MV-4-11 (cell line): ENCODE measurements around the gene AIFM3.
A peak's percentile ranks its signal among the peaks of the same experiment; 100 is the strongest.
"Not testable (repeated sequence)": the region's sequence is repeated elsewhere in the genome, so short reads cannot be mapped to it uniquely, and the experiment has no call there.

Experiments used
- DNase-seq: peaks from one replicate; lab custom pipeline; 2025; lab: John Stamatoyannopoulos, UW

AIFM3 gene

DNA sequence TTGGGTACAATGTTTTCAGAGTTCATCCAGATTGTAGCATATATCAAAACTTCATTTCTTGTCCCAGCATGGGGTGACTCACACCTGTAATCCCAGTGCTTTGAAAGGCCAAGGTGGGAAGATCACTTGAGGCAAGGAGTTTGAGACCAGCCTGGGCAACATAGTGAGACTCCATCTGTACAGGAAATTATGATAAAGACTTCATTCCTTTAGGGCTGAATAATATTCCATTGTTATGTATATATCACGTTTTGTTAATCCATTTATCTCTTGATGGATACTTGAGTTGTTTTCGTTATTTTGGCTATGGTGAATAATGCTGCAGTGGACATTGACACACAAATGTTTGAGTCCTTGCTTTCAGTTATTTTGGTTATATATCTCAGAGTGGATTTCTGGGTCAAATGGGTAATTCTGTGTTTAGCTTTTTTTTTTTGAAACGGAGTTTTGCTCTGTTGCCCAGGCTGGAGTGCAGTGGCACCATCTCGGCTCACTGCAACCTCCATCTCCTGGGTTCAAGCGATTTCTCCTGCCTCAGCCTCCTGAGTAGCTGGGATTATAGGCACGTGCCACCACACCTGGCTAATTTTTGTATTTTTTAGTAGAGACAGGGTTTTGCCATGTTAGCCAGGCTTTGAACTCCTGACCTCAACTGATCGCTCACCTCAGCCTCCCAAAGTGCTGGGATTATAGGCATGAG, 24.7 kb upstream of the AIFM3 start:
- DNase-seq: not testable (repeated sequence)

DNA sequence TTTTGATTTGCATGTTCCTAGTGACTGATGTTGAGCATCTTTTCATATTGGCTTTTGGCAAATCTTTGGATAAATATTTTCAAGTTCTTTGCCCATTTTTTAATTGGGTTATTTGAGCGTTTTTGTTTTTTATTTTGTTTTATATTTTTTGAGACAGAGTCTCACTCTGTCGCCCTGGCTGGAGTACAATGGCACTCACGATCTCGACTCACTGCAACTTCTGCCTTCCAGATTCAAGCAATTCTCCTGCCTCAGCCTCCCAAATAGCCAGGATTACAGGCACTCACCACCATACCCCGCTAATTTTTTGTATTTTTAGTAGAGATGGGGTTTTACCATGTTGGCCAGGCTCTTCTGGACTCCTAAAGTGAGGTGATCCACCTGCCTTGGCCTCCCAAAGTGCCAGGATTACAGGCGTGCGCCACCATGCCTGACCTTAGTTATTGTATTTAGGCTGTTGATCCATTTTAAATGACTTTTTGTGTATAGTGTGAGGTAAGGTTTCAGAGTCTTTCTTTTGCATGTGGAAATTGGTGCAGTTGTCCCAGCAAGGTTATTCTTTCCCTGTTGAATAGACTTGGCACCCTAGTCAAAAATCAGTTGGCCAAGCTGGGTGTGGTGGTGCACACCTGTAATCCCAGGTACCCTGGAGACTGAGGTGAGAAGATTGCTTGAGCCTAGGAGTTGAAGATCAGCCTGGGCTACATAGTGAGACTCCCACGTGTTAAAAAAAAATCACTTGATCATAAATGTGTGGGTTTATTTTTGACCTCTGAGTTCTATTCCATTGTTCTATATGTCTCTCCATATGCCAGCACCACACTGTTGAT, 23.7 kb upstream of the AIFM3 start:
- no peak for DNase-seq

DNA sequence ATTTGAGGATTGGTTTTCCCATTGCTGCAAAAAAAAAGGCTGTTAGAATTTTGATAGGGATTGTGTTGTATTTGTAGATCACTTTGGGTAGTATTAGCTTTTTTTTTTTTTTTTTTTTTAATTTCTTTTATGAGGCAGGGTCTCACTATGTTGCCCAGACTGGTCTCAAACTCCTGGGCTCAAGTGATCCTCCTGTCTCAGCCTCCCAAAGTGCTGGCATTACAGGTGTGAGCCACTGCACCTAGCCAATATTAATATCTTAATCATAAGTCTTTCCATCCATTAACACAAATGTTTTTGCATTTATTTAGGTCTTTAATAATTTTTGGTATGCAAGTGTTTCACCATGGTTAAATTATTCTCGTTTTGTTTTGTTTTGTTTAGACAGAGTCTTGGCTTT, 23.0 kb upstream of the AIFM3 start:
- no peak for DNase-seq

DNA sequence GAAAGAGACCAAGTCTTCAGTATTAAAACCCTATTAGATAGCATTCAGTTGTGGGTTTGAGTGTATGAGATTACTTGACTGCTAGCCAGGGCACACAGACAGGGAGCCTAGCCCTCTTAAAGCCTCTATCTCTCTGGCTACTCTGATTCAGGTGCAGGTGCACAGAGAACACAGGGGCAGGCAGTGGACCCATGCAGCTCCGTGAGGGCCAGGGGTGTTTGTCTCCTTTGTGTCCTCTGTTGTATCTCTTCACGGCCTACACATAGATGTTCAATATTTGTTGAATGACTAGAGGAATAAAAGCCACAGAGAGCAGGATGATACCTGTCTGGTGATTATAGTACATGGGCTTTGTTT, 21.5 kb upstream of the AIFM3 start:
- no peak for DNase-seq

DNA sequence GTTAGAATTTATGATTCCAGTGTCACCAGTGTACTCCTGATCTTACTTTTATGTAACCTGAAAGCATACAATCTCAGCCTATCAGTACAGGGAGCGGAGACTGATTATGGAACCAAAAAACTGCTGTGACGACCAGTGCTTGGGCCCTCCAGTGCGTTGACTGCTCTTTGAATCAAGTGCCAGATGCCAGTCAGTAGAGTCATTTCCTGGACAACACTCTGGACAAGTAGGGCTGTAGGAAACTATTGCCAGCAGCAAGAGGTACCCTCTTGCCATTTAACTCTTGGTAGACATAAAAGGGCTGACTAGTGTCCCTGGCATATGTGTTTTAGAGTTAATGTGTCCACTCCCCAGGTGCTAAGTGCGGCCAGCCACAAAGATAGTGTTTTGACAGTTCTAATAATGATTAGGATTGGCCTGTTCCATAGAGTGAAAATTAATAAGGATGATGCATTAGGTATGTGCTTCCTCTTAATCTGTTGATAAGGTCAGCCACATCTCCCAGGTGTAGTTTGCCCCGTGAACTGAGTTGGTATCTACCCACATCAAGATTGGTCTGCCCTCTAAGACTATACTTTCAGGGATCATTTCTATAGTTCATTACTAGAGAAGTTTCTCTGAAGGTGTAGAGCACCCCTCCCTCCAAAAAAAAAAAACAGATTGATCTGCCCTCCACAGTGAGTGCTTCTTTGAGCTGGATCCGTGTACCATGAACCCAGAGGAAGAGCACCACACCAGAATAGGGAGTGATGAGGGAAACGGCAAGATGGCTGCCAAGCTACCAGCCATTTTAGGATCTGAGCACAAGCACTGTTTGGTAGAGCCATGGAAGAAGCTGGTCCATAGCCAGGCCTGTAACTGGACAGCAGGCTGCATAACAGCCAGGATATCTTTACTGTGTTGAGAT, 20.7 kb upstream of the AIFM3 start:
- no peak for DNase-seq

DNA sequence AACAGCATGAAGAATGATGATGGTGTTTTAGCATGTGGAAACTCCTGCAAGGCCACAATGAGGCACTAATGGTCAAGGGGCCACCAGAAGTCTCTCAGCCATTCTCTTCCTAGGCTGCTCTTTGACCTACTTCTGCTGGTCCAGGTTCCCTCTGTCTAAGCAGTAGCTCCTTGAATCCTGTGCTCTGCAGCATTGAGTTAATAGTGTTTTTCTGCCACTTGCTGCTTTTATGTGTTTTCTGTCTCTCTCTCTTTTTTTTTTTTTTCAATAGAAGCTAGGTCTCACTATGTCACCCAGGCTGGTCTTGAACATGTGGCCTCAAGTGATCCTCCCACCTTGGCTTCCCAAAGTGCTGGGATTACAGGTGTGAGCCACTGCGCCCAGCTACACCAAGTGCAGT, 20.1 kb upstream of the AIFM3 start:
- no peak for DNase-seq

DNA sequence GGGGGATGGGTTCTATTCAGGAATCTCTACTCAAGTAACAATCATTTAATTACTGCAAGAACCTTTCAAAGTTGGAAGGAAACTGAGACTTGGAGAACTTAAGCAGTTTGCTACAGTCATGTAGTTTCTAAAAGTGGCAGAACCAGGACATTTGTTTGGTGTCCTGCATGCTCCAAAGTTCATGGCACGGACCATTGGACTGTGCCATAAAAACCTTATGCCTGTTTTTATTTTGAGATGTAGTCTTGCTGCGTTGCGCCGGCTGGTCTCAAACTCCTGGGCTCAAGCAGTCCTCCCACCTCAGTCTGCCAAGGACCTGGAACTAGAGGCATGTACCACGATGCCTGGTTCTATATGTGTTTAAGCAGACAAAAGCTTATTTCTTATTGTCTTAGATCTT, 18.6 kb upstream of the AIFM3 start:
- no peak for DNase-seq

DNA sequence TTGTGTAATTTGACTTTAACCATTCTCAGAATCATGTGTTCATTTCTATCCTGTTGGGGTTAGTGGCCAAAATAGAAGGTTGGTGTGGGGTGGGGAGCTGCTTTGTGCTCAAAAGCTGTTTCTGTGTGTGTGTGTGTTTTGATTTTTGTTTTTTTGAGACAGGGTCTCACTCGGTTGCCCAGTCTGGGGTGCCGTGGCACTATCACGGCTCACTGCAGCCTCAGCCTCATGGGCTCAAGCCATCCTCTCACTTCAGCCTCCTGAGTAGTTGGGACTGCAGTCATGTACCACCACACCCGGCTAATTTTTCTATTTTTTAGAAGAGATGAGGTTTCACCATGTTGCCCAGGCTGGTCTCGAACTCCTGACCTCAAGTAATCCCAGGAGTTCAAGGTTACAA, 18.1 kb upstream of the AIFM3 start:
- no peak for DNase-seq

- no peak for DNase-seq
These were observed 17.3 kb upstream of the AIFM3 start for GRCh38 chr22:20949698-20950183.

DNA sequence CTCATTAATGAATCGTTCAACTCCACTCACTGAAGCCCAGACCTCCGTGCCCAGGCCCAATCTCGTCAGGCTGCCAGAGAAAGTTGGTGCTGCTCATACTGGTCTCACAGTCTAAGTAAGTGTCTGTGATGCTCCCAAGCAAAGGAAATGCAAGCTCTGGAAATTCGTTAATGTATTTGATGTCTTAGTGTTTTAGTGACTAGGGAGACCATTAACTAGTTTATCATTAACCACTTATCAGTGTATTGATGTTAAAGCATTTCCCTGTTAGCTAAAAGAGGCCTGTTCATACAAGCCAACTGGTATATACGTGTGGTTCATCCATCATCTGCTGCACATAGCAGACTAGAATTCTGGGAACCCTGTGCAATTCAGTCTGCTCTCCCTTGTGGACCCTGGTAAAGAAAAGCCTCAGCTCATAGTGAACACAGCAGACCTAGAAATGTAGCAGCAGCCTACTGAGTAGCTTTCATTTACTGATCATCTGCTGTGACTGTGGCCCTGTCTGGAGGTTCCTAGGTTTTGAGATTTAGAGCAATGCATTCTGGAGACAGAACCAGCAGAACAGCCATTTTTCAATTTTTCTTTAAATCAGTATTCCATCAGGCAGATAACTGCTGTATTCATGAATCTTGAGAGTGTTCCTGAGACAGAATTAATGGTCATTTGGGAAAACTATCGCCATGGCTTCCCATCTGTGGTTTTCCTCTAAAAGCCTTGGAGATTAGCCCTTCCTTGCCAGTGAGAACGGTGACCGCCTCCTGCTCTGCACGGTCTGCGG, 15.7 kb upstream of the AIFM3 start:
- DNase-seq: no peak

DNA sequence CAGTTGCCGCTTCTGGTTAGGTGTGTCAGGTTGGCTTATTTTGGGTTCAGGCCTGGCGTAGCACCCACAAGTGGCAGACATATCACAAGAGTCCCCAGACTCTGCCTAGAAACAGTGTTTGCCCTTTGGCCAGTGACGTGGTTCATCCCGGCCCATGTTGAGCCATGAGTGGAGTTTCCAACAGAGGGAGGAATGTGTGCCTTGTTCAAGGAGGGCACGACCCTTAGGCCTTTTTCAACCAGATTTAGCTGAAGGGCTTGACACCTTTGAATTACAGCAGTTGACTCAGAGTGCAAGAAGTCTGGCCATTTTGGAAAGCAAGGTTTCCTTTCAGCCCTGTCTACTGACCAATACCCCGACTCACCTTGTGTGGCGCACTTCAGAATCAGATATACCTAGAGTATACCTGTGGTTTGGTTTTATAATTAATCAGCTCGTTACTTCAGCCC, 15.1 kb upstream of the AIFM3 start:
- no peak for DNase-seq

DNA sequence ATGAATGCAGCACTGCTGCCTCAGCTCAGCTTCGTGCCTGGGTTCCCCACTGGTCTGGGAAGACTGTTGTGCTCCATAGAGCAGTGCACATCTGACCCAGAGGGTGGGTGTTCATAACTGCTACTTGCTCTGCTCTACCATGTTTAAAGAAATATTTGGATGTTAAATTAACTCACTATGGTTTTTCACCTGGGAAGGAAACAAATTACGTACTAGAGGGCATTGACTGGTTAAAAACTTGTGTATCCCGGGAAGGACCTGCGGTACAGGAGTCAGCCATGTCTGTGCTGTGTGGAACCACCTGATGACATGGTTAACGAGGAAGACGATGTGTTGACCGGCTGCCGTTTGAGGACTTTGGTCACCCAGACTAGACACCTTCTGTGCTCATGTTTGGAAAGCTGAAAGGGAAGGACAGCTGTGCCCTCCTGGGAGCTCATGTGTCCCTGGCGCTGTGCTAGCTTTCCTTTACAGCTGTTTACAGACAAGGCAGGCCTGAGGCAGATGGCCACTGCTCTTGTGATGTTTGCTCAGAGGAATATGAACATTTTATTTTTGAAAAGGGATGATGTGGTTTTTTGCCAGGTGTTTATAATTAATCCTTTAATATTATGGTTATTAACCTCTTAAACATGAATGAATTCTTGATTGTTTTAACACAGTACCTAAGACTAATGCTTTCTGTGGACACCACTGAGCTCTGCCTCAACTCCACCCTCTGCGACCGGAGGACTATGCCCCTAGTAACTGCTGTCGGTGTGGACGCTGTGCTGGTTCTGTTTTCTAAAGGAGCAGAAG, 14.3 kb upstream of the AIFM3 start:
- DNase-seq: no peak

- no peak for DNase-seq
These were observed 13.8 kb upstream of the AIFM3 start for GRCh38 chr22:20953342-20953608.

DNA sequence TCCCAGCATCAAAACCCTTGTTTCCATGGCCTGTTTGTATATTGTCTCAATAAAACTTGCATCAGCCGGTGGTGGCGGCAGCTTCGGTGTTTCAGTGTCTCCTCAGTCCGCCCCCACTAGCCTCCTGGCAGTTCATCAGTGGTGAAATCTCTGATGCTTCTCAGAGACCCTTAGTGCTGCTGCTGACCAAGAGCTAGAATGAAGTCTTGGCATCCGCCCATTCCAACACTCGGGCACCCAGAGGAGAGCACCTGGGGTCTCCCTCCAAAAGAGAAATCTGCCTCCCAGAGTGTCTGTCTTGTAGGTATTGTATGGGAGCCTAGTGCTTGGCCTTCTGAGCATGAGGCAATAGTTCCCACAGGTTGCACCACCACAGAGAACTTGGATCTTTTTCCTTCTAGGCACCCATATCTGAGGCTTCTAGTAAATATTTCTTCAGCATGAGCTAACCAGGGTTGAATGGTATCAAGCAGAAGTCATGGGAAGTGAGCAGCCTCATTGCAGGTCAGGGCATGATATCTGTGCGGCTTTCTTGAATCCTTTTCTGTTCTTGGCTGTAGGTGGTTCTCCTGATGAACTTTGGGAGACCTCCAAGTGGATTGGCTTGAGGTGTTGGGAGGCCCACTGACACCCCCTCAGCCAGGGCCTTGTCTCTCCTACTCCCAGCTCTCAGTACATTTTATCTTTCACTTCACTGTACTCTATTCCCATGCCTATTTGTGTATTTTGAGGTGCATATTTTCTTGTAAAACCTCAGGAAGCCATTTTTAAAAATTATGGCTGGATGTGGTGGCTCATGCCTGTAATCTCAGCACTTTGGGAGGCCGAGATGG, 13.2 kb upstream of the AIFM3 start:
- DNase-seq: peak; percentile 73

DNA sequence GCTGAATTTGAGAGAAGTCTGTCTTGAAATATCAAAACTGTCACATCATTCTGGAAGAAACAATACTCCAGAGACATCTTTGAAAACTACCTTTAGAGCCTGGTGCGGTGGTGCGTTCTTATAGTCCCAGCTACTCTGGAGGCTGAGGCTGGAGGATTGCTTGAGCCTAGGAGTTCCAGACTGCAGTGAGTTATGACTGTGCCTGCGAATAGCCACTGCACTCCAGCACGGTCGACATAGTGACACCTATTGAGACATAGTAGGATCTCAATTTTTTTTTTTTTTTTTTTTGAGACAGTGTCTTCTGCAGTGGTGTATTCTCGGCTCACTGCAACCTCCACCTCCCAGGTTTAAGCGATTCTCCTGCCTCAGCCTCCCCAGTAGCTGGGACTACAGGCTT, 11.5 kb upstream of the AIFM3 start:
- DNase-seq: peak; percentile 28

GRCh38 chr22:20956258-20957101, 10.6 kb upstream of the AIFM3 start:
- DNase-seq: peak; percentile 66

GRCh38 chr22:20957102-20957682, 9.9 kb upstream of the AIFM3 start:
- no peak for DNase-seq

- DNase-seq: peak; percentile 68
These were observed 9.2 kb upstream of the AIFM3 start for GRCh38 chr22:20957683-20958431.
